ENCODE data around the gene PTPRE. TPM values are rescaled to one million over a fixed set of nuclear protein-coding genes. Genes with fewer than 3 reads are reported as not detected.
A peak's percentile ranks its signal among the peaks of the same experiment; 100 is the strongest.

Gene PTPRE
- total RNA-seq, 4 donors from 2014 or later = 28.1 to 89.7 (median 54.2) TPM

DNA sequence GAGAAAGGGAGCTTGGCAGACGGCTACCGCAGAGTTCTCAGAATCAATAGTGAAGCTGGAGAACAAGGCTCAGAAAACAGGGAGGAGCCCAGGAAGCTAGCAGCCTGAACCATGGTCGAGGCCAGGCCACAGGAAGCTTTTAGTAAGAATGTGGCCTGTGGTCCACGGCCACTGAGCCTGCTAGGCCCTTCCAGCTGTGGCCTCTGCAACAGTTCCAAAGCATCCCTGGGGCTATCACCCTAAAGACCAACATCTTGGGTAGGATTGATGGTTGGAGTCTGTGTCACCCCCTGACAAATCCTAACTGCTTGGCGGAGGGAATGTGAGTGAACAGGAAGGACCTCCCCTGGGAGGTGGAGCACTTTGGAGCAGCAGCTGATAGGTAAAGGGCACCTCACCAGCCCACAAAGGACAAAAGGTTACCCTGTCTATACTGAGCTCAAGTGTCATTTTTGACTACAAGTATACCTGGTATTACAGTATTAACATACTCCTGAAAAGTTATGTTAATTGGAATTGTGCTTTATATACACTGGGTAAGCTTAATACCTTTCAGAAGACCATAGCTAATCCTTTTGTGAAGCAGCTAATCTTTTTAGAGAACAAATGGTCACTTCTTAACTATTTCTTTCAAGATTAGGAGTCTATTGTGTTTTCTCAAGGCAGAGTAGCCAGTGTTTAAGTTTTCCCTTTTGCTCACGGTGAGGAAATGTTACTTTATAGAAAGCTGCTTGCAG is 18.7 kb downstream of the PTPRE start:
- TF ChIP-seq, protein P1, sequence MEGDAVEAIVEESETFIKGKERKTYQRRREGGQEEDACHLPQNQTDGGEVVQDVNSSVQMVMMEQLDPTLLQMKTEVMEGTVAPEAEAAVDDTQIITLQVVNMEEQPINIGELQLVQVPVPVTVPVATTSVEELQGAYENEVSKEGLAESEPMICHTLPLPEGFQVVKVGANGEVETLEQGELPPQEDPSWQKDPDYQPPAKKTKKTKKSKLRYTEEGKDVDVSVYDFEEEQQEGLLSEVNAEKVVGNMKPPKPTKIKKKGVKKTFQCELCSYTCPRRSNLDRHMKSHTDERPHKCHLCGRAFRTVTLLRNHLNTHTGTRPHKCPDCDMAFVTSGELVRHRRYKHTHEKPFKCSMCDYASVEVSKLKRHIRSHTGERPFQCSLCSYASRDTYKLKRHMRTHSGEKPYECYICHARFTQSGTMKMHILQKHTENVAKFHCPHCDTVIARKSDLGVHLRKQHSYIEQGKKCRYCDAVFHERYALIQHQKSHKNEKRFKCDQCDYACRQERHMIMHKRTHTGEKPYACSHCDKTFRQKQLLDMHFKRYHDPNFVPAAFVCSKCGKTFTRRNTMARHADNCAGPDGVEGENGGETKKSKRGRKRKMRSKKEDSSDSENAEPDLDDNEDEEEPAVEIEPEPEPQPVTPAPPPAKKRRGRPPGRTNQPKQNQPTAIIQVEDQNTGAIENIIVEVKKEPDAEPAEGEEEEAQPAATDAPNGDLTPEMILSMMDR (IDR thresholded peaks at IDR 0.05) = no peak
- no peak for ATAC-seq (ENCODE audit: low FRiP score)
- DNase-seq (ENCODE audit: low spot score) = no peak

DNA sequence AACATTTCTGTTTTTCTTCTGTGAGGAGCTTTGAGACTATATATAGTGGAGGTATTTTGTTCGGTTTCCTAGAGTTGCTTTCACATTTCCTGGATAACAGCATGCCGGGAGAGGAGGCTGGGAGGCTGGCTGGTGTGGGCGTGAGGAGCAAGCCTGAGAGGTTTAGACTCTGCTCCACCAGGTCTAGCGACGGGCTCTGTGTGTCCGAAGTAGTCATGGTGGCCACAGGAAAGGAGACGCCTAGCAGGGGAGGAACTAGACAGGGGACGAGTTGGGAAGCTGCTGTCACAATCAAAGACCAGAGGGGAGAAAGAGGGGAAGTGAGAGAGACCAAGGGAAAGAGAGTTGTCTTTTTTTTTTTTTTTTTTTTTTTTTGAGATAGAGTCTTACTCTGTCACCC is 19.6 kb downstream of the PTPRE start:
- DNase-seq (ENCODE audit: low spot score) (no peak), ATAC-seq (ENCODE audit: low FRiP score) (no peak)
- TF ChIP-seq, protein P1 (IDR thresholded peaks at IDR 0.05) = no peak

DNA sequence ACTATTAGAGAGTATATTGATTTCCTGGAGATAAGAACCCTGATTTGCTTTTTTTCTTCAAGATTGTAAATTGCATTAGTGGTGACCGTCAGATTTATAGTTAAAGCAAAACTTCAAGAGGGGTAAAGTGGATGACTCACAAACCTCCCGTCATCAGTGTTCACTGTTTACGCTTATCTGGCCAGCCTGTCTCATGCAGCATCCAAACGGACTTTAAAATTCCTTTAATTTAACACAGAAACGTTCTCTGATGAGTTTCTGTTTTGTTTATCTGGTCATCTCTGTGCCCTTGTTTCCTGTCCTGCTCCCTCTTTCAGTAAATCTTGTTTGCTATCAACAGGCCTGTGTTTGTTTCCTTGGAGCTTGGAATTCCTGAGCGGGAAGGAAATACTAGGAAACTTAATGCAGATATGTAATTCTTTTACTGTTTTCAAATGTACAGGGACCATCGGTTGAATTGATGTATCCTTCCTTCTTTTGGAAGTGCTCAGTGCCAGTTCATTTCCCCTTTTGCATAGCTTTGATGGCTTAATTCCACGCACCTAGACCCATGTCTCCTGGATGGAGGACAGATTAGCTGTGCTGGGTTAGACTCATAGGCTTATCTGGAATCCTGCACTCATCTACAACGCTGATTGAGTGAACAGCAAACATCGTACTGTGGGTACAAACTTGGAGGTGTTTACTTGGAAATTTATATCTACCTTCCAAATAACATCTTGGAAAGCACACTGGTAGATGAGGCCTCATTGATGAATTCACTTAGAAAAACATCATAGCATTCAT is 21.3 kb downstream of the PTPRE start:
- ATAC-seq (ENCODE audit: low FRiP score) (peak; percentile 65), DNase-seq (ENCODE audit: low spot score) (no peak)
- TF ChIP-seq, protein P1 (IDR thresholded peaks at IDR 0.05) = no peak

DNA sequence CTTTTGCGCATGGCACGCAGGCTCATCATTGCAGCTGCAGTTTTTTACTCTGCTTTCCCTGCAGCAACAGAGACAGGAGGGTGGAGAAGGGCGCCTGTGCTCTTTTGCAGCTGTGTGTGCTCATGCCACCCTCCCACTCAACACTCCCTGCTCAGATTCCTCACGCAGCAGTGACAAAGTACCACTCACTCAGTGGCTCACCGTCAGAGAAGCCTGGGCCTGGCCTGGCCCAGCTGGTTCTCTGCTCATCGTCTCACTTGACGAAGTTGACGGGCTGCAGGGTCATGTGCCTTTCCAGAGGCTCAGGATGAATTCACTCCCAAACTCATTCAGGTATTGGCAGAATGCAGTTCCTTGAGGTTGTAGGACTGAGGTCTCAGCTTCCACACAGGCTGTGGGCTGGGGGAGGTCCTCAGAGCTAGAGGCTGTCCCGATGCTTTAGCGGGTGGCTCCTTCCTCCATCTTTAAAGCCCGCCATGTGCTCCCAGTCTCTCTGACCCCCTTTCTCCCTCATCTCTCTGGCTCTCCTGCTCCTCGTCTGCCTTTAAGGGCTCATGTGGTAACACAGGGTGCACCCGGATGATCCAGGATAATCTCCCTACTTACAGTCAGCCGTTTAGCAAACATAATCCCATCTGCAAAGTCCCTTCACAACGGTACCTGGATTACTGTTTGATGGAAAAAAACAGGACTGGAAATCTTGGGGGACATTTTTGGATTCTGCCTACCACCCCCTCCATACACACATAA is 25.8 kb downstream of the PTPRE start:
- TF ChIP-seq, protein P1 (IDR thresholded peaks at IDR 0.05) = no peak
- no peak for ATAC-seq (ENCODE audit: low FRiP score)
- DNase-seq (ENCODE audit: low spot score) = no peak

DNA sequence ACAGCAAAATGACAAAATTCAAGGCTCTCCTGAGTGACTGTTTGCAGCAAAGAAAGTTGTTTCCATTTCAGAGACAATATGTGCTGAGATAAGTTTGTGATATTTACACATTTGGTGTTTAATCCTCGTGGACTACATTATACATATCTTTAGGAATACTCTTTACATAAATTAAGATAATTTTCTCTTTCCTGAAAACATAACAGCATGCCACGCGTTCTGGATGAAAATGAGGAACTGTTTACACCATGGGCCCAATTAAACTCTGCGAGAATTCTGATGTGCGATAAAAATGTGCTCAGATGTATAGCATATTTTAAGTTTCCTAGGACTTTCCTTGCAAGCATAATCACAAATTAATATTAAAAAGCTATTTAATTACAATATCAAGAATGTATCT is 26.4 kb downstream of the PTPRE start:
- TF ChIP-seq, protein P1 (IDR thresholded peaks at IDR 0.05) = no peak
- ATAC-seq (ENCODE audit: low FRiP score) = no peak
- no peak for DNase-seq (ENCODE audit: low spot score)

DNA sequence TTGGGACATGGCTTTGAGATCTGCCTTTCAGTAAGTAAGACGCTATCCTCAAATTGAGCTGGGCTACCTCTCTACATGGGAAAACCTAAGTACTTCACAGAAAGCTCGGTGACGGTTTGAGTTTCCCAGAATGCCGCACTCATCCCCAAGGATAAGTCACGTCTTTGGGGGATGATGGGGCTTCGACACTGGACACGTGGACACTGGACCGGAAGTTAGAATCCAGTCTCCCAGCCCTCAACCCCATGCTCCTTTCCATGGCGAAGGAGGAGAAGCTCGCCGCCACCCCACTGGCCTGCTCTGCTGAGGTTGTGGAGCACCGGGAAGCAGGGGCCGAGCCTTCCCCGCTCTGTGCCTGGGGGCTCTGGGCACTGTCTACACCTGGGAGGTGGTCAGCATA is 27.5 kb downstream of the PTPRE start:
- DNase-seq (ENCODE audit: low spot score) = no peak
- ATAC-seq (ENCODE audit: low FRiP score) = no peak
- TF ChIP-seq, protein P1 (IDR thresholded peaks at IDR 0.05) = no peak

All from omental fat pad (tissue), 4 donors.